K562 (cell line): ENCODE measurements around the gene TFCP2. TPM values are rescaled to one million over a fixed set of nuclear protein-coding genes. Genes with fewer than 3 reads are reported as not detected.

ENCODE experiments used
- CBFA2T3 ChIP-seq: fragments of 450-650 bp; IDR thresholded peaks from 2 replicates; pipeline ENCODE4 v1.6.1; 2017
- FOSL1 ChIP-seq: fragments of 200-800 bp; sonication (Bioruptor generic); conservative IDR thresholded peaks from 2 replicates; pipeline ENCODE4 v1.6.1; 2016; ENCODE audit warnings: missing genetic modification characterization, missing compliant biosample characterization
- GABPA ChIP-seq: fragments of 200-800 bp; sonication (Bioruptor generic); conservative IDR thresholded peaks from 2 replicates; pipeline ENCODE4 v1.6.1; 2016; ENCODE audit warnings: low read depth, missing genetic modification characterization, missing compliant biosample characterization
- KAT2B ChIP-seq: IDR thresholded peaks from one replicate; pipeline ENCODE4 v1.6.1; 2012; ENCODE audit warnings: low read depth, mild to moderate bottlenecking, control low read depth, inconsistent platforms, low read length, moderate library complexity
- KAT7 ChIP-seq: sonication (generic); formaldehyde crosslinking; IDR thresholded peaks from 2 replicates; pipeline ENCODE4 v1.8.0; 2022; ENCODE audit warnings: missing genetic modification reagents, mild to moderate bottlenecking, borderline replicate concordance
- MAFG ChIP-seq: fragments of 450-650 bp; conservative IDR thresholded peaks from 2 replicates; pipeline ENCODE4 v1.6.1; 2016; ENCODE audit warnings: missing genetic modification characterization, missing compliant biosample characterization
- RFX5 ChIP-seq: IDR thresholded peaks from 2 replicates; pipeline ENCODE4 v1.6.1; 2011; ENCODE audit warnings: low read depth, mild to moderate bottlenecking, improper control_type of control experiment, low read length
- XRCC5 ChIP-seq: fragments of 200-400 bp; formaldehyde crosslinking; IDR thresholded peaks from 2 replicates; pipeline ENCODE4 v1.6.1; 2017; ENCODE audit warnings: low read depth, mild to moderate bottlenecking, low read length
- polyA plus RNA-seq, 8 experiments: library from polyadenylated mRNA; depleted of rRNA in 4 of 8; stranded (reverse) in 5 of 8; unstranded in 3 of 8; fragments of >200 nt; fragmentation: Nextera tagmentation in 2 of 8; fragmentation: Illumina TruSeq in 1 of 8; extraction: Ambion mirVana in 2 of 8; extraction: Trizol in 1 of 8; gene quantifications; 2 replicates each; pipeline versions ENCODE4 v1.2.1 to v1.2.3, GENCODE V29; 2011 to 2014; ENCODE audit warnings: inconsistent platforms in 1 of 8, missing spikeins in 1 of 8
- total RNA-seq, 7 experiments: library from RNA; depleted of rRNA in 6 of 7; stranded (reverse); fragments of >200 nt in 6 of 7; fragmentation: Illumina TruSeq in 2 of 7; extraction: Trizol in 2 of 7; gene quantifications; 2 replicates each; pipeline versions ENCODE4 v1.2.1 to v1.2.3, GENCODE V29; 2011 to 2021; ENCODE audit warnings: low replicate concordance in 1 of 7
- TF ChIP-seq, protein P1 (sequence below), 2 experiments: fragments of 450-650 bp; IDR thresholded peaks; 2 replicates each; pipeline ENCODE4 v1.6.1; 2018; ENCODE audit warnings: mild to moderate bottlenecking in 2 of 2, low read depth in 1 of 2; ENCODE audit not compliant: partially characterized antibody in 2 of 2
- TF ChIP-seq, protein P2 (sequence below): fragments of 250-450 bp; sonication (Bioruptor Pico); IDR thresholded peaks from 2 replicates; pipeline ENCODE4 v1.8.0; 2022; ENCODE audit warnings: inconsistent platforms, mild to moderate bottlenecking, moderate library complexity, borderline replicate concordance
- TF ChIP-seq, protein P3 (sequence below): sonication (generic); formaldehyde crosslinking; IDR thresholded peaks from 2 replicates; pipeline ENCODE4 v1.4.0; 2020; ENCODE audit warnings: mild to moderate bottlenecking, missing genetic modification reagents
- TF ChIP-seq, protein P4 (sequence below): fragments of 450-650 bp; IDR thresholded peaks from 2 replicates; pipeline ENCODE4 v1.7.1; 2018; ENCODE audit warnings: mild to moderate bottlenecking, low read depth; ENCODE audit not compliant: partially characterized antibody
- TF ChIP-seq, protein P5 (sequence below): fragments of 250-450 bp; sonication (Bioruptor Pico); IDR thresholded peaks from 2 replicates; pipeline ENCODE4 v1.5.0; 2022; ENCODE audit warnings: mild to moderate bottlenecking

Gene TFCP2
- total and polyA plus RNA-seq, 9 of the 15 experiments (the other 6 are each of a cell fraction or from before 2014, with no cell fraction given): 8.0 to 38.9 (median 19.3) TPM

DNA sequence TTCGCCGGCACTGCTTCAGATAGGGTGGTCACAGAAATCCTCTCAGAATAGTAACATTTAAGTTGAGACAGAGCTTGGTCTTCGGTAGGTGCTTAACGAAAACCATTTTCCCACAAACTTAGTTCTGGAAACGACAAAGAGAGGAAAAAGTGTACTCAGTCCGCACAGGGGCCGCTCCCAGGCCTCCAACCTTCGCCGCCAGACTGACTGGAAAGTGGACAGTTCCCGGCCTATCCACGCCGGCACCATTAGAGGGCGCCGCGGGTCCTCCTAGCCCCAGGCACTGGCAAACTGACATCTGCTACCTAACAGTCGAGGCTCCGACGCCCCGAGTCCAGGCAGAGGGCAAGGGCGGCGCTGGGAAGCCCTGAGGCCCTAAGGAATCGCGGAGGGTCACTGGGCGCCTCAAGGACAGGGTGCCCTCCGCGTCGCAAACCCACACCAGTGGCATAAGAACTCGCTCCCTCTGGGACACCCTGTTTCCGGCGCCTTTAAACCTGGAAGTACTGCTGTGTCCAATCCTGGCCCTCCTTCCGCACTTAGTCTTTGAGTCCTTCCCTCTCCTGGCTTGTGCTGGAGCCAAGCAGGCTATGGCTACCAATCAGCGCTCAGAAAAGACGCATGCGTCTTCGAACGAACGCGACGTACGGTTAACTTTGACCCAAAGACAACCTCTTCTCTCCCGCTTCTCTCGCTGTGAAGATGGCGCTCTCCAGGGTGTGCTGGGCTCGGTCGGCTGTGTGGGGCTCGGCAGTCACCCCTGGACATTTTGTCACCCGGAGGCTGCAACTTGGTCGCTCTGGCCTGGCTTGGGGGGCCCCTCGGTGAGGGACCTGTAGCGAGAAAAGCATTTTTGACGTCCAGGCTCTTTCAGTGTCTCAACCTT, 125.0 kb downstream of the TFCP2 start, which contains the start of gene LETMD1 (continued):
- TF ChIP-seq, protein P1, sequence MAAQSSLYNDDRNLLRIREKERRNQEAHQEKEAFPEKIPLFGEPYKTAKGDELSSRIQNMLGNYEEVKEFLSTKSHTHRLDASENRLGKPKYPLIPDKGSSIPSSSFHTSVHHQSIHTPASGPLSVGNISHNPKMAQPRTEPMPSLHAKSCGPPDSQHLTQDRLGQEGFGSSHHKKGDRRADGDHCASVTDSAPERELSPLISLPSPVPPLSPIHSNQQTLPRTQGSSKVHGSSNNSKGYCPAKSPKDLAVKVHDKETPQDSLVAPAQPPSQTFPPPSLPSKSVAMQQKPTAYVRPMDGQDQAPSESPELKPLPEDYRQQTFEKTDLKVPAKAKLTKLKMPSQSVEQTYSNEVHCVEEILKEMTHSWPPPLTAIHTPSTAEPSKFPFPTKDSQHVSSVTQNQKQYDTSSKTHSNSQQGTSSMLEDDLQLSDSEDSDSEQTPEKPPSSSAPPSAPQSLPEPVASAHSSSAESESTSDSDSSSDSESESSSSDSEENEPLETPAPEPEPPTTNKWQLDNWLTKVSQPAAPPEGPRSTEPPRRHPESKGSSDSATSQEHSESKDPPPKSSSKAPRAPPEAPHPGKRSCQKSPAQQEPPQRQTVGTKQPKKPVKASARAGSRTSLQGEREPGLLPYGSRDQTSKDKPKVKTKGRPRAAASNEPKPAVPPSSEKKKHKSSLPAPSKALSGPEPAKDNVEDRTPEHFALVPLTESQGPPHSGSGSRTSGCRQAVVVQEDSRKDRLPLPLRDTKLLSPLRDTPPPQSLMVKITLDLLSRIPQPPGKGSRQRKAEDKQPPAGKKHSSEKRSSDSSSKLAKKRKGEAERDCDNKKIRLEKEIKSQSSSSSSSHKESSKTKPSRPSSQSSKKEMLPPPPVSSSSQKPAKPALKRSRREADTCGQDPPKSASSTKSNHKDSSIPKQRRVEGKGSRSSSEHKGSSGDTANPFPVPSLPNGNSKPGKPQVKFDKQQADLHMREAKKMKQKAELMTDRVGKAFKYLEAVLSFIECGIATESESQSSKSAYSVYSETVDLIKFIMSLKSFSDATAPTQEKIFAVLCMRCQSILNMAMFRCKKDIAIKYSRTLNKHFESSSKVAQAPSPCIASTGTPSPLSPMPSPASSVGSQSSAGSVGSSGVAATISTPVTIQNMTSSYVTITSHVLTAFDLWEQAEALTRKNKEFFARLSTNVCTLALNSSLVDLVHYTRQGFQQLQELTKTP (IDR thresholded peaks at IDR 0.05; ENCODE audit: low read depth in 1 of 2, partially characterized antibody in 2 of 2): no peak
- TF ChIP-seq GABPA (tag): peak; percentile 92
- no peak; the same call in 1 of the 2 replicates for TF ChIP-seq FOSL1
- TF ChIP-seq, protein P2, sequence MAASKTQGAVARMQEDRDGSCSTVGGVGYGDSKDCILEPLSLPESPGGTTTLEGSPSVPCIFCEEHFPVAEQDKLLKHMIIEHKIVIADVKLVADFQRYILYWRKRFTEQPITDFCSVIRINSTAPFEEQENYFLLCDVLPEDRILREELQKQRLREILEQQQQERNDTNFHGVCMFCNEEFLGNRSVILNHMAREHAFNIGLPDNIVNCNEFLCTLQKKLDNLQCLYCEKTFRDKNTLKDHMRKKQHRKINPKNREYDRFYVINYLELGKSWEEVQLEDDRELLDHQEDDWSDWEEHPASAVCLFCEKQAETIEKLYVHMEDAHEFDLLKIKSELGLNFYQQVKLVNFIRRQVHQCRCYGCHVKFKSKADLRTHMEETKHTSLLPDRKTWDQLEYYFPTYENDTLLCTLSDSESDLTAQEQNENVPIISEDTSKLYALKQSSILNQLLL (CRISPR knock-in tag): no peak
- TF ChIP-seq MAFG (tag): no peak
- TF ChIP-seq KAT2B: no peak
- TF ChIP-seq, protein P3, sequence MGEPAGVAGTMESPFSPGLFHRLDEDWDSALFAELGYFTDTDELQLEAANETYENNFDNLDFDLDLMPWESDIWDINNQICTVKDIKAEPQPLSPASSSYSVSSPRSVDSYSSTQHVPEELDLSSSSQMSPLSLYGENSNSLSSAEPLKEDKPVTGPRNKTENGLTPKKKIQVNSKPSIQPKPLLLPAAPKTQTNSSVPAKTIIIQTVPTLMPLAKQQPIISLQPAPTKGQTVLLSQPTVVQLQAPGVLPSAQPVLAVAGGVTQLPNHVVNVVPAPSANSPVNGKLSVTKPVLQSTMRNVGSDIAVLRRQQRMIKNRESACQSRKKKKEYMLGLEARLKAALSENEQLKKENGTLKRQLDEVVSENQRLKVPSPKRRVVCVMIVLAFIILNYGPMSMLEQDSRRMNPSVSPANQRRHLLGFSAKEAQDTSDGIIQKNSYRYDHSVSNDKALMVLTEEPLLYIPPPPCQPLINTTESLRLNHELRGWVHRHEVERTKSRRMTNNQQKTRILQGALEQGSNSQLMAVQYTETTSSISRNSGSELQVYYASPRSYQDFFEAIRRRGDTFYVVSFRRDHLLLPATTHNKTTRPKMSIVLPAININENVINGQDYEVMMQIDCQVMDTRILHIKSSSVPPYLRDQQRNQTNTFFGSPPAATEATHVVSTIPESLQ (CRISPR knock-in tag): peak; percentile 79; the same call in 1 of the 2 replicates
- TF ChIP-seq XRCC5: peak; percentile 85
- TF ChIP-seq, protein P4, sequence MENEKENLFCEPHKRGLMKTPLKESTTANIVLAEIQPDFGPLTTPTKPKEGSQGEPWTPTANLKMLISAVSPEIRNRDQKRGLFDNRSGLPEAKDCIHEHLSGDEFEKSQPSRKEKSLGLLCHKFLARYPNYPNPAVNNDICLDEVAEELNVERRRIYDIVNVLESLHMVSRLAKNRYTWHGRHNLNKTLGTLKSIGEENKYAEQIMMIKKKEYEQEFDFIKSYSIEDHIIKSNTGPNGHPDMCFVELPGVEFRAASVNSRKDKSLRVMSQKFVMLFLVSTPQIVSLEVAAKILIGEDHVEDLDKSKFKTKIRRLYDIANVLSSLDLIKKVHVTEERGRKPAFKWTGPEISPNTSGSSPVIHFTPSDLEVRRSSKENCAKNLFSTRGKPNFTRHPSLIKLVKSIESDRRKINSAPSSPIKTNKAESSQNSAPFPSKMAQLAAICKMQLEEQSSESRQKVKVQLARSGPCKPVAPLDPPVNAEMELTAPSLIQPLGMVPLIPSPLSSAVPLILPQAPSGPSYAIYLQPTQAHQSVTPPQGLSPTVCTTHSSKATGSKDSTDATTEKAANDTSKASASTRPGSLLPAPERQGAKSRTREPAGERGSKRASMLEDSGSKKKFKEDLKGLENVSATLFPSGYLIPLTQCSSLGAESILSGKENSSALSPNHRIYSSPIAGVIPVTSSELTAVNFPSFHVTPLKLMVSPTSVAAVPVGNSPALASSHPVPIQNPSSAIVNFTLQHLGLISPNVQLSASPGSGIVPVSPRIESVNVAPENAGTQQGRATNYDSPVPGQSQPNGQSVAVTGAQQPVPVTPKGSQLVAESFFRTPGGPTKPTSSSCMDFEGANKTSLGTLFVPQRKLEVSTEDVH: peak; percentile 85
- TF ChIP-seq KAT7 (CRISPR knock-in tag): no peak
- no peak for TF ChIP-seq RFX5
- TF ChIP-seq, protein P5, sequence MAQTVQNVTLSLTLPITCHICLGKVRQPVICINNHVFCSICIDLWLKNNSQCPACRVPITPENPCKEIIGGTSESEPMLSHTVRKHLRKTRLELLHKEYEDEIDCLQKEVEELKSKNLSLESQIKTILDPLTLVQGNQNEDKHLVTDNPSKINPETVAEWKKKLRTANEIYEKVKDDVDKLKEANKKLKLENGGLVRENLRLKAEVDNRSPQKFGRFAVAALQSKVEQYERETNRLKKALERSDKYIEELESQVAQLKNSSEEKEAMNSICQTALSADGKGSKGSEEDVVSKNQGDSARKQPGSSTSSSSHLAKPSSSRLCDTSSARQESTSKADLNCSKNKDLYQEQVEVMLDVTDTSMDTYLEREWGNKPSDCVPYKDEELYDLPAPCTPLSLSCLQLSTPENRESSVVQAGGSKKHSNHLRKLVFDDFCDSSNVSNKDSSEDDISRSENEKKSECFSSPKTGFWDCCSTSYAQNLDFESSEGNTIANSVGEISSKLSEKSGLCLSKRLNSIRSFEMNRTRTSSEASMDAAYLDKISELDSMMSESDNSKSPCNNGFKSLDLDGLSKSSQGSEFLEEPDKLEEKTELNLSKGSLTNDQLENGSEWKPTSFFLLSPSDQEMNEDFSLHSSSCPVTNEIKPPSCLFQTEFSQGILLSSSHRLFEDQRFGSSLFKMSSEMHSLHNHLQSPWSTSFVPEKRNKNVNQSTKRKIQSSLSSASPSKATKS (CRISPR knock-in tag): 0 out of 2 replicates have a peak, but pooled peaks have one; percentile 30
- no peak for TF ChIP-seq CBFA2T3
